ENCODE data around the gene MAPK1. TPM values are rescaled to one million over a fixed set of nuclear protein-coding genes. Genes with fewer than 3 reads are reported as not detected.

The MAPK1 gene
- total RNA-seq, 1 experiment from 2014 or later = 136 TPM

- H3K4me3 ChIP-seq (ENCODE audit: low read depth, low read length) = no peak overlapping the region
- H3K27me3 ChIP-seq (replicated peaks; ENCODE audit: control insufficient read depth, insufficient read depth, low read length) = no peaks in the 10 kb centered on the region
- CTCF ChIA-PET = no interaction called here
- Mint-ChIP-seq H3K36me3 (ENCODE audit: insufficient read depth, unreplicated experiment) (peaks cover 60% of the 10 kb centered on the region), H3K27me3 (ENCODE audit: insufficient read depth, unreplicated experiment) (no peaks in the 10 kb centered on the region), H3K9me3 (ENCODE audit: unreplicated experiment) (no peaks in the 10 kb centered on the region), H3K4me1 (ENCODE audit: low read depth, unreplicated experiment) (peaks cover 13% of the 10 kb centered on the region), H3K4me3 (ENCODE audit: unreplicated experiment) (no peak overlapping the region), H3K27ac (ENCODE audit: unreplicated experiment) (no peak overlapping the region)
- intact Hi-C loops (cut with micrococcal nuclease; ENCODE audit: unreplicated experiment) = no loop called here
- H3K4me1 ChIP-seq = no peaks in the 10 kb centered on the region; the same call in 1 of the 2 replicates
- H3K36me3 ChIP-seq (ENCODE audit: control insufficient read depth, insufficient read depth, low read length) = no peaks in the 10 kb centered on the region
- TF ChIP-seq CTCF (IDR thresholded peaks at IDR 0.05; ENCODE audit: insufficient read depth in 1 of 2, low read depth in 1 of 2, low read length in 1 of 2, severe bottlenecking in 1 of 2, unreplicated experiment in 1 of 2) = no peak
- POLR2A ChIA-PET = no interaction called here
- TSS peak; percentile 16 for BruUV-seq (replicated peaks)
- no peaks in the 10 kb centered on the region for H3K9me3 ChIP-seq
- no peak for DNase-seq
Observed at GRCh38 chr22:21760640-21761039, 106.8 kb downstream of the MAPK1 start.

GRCh38 chr22:21759646-21760376 lies 107.6 kb downstream of the MAPK1 start:
- Mint-ChIP-seq H3K36me3 (ENCODE audit: insufficient read depth, unreplicated experiment) (peaks cover 52% of the 10 kb centered on the region), H3K4me1 (ENCODE audit: low read depth, unreplicated experiment) (peaks cover 20% of the 10 kb centered on the region), H3K9me3 (ENCODE audit: unreplicated experiment) (no peaks in the 10 kb centered on the region), H3K4me3 (ENCODE audit: unreplicated experiment) (no peak overlapping the region), H3K27ac (ENCODE audit: unreplicated experiment) (no peak overlapping the region), H3K27me3 (ENCODE audit: insufficient read depth, unreplicated experiment) (no peaks in the 10 kb centered on the region)
- no peaks in the 10 kb centered on the region for H3K36me3 ChIP-seq (ENCODE audit: control insufficient read depth, insufficient read depth, low read length)
- BruUV-seq (replicated peaks) = no TSS peak
- POLR2A ChIA-PET = no interaction called here
- CTCF ChIA-PET = interaction anchor here (0.7 kb wide), 1 partner anchor 61 kb away, joined by 3 read pairs; no protein-coding TSS in a partner anchor
- H3K4me3 ChIP-seq (ENCODE audit: low read depth, low read length) = no peak overlapping the region
- no peaks in the 10 kb centered on the region for H3K27me3 ChIP-seq (replicated peaks; ENCODE audit: control insufficient read depth, insufficient read depth, low read length)
- no peaks in the 10 kb centered on the region; the same call in 1 of the 2 replicates for H3K4me1 ChIP-seq
- no peak for TF ChIP-seq CTCF (IDR thresholded peaks at IDR 0.05; ENCODE audit: insufficient read depth in 1 of 2, low read depth in 1 of 2, low read length in 1 of 2, severe bottlenecking in 1 of 2, unreplicated experiment in 1 of 2)
- no peaks in the 10 kb centered on the region for H3K9me3 ChIP-seq
- intact Hi-C loops (cut with micrococcal nuclease; ENCODE audit: unreplicated experiment) = no loop called here
- DNase-seq = no peak

- no TSS peak for BruUV-seq (replicated peaks)
- H3K4me3 Mint-ChIP-seq (ENCODE audit: unreplicated experiment) = no peak overlapping the region
- Histone ChIP-seq H3K9me3 (no peaks in the 10 kb centered on the region), H3K27me3 (replicated peaks; ENCODE audit: control insufficient read depth, insufficient read depth, low read length) (no peaks in the 10 kb centered on the region), H3K36me3 (ENCODE audit: control insufficient read depth, insufficient read depth, low read length) (no peaks in the 10 kb centered on the region), H3K4me1 (no peaks in the 10 kb centered on the region; the same call in 1 of the 2 replicates), H3K4me3 (ENCODE audit: low read depth, low read length) (no peak overlapping the region)
- POLR2A ChIA-PET = no interaction called here
- CTCF ChIA-PET = interaction anchor here (0.7 kb wide), 1 partner anchor 60 kb away, joined by 3 read pairs; no protein-coding TSS in a partner anchor
- H3K4me1 Mint-ChIP-seq (ENCODE audit: low read depth, unreplicated experiment) = peaks cover 20% of the 10 kb centered on the region
- H3K9me3 Mint-ChIP-seq (ENCODE audit: unreplicated experiment) = no peaks in the 10 kb centered on the region
- no peak for DNase-seq
- H3K36me3 Mint-ChIP-seq (ENCODE audit: insufficient read depth, unreplicated experiment) = peaks cover 48% of the 10 kb centered on the region
- intact Hi-C loops (cut with micrococcal nuclease; ENCODE audit: unreplicated experiment) = no loop called here
- no peaks in the 10 kb centered on the region for H3K27me3 Mint-ChIP-seq (ENCODE audit: insufficient read depth, unreplicated experiment)
- TF ChIP-seq CTCF (IDR thresholded peaks at IDR 0.05; ENCODE audit: insufficient read depth in 1 of 2, low read depth in 1 of 2, low read length in 1 of 2, severe bottlenecking in 1 of 2, unreplicated experiment in 1 of 2) = no peak
- H3K27ac Mint-ChIP-seq (ENCODE audit: unreplicated experiment) = no peak overlapping the region
Observed at GRCh38 chr22:21759093-21759492, 108.4 kb downstream of the MAPK1 start.
